COLO668 (cell line): Measurements from ENCODE around the gene OMA1.
"Not testable (repeated sequence)": the region's sequence is repeated elsewhere in the genome, so short reads cannot be mapped to it uniquely, and the experiment has no call there.

ENCODE experiments used
- DNase-seq: peaks from one replicate; lab custom pipeline; 2025; ENCODE audit not compliant: unreplicated experiment; lab: John Stamatoyannopoulos, UW

OMA1 gene

GRCh38 chr1:58528518-58528917 is 18.0 kb downstream of the OMA1 start:
- DNase-seq, result no peak

- DNase-seq, result no peak
Observed at GRCh38 chr1:58524353-58524945, 22.1 kb downstream of the OMA1 start.

DNA sequence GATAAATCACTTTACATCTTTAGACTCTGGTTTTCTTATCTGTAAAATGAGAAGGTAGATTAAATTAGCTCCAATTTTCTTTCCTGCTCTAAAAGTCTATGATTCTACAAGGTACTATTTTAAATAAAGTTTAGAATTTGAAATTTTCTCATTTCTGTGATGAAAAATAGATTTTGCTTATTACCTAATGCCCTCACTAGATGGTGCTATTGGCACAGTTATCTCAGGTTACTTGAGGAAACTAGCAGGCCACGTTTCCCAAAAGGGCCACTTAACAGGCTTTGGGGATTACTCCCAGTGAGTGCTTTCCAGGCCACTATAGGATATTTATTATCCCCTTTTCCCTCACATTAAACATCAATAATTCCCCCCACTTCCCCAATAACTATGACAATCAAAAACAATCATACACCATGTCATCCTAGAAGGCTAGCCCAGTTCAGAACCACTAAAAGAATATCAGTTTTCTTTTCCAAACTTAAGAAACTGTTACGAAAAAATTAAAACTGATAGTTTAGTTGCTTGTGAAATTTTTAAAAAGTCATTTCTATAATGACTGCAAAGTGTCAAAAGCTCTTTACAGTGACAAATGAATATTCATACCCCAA is 30.6 kb downstream of the OMA1 start:
- DNase-seq, result peak; percentile 58

DNA sequence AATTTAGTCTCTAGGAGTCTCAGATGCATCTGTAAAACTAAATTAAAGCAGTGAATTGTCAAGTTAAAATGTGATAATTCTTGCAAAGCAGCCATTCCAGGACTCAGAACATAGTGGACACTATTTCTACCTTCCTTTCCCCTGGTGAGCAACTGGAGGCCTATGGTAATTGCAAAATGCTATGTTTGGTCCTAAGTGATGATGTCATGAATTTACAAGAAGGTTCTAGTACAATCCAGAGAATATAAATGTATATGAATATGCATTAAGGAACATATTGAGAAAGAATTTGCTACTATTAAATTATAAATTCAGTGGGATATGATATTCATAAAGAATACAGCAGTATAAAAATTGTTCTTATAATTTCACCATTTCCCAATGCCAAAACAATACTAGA is 32.6 kb downstream of the OMA1 start:
- no peak for DNase-seq

DNA sequence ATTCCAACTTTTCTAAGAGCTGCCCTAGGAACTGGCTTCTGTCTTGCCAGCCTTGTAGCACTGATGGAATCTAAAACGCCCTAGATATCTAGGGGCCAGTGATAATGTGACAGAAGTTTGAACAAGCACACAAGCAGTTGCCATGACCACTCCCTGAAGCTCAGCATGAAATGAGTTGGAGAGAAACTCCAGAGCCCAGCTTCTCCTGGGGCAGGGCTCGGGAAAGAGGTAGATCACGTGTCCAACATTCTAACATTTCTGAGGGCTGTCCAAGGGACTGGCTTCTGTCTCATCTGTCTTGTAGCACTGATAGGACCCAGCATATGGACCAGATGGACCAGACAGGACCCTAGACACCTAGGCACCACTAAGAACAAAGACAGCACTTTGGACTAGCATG is 37.9 kb downstream of the OMA1 start:
- no peak for DNase-seq

GRCh38 chr1:58505286-58505685 is 41.2 kb downstream of the OMA1 start:
- DNase-seq, result no peak

- DNase-seq, result no peak
Observed at GRCh38 chr1:58502519-58502918, 44.0 kb downstream of the OMA1 start.

DNA sequence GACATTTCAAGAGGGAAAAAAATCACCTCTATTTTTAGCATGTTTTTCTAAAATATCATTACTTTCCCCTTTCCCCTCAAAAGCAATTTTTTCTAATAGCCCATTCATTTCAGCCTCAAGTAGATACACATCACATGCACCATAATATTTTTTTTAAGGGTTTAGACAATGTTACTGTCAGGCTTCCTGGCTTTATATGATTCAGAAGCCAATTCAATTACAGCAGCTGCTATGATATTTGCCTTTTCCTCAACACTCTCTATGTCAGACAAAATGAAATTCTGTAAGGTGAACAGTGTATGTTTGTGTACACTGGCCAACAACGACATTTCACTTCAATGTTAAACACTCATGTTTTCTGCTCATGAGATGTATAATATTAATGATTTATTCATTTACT is 46.5 kb downstream of the OMA1 start:
- no peak for DNase-seq

DNA sequence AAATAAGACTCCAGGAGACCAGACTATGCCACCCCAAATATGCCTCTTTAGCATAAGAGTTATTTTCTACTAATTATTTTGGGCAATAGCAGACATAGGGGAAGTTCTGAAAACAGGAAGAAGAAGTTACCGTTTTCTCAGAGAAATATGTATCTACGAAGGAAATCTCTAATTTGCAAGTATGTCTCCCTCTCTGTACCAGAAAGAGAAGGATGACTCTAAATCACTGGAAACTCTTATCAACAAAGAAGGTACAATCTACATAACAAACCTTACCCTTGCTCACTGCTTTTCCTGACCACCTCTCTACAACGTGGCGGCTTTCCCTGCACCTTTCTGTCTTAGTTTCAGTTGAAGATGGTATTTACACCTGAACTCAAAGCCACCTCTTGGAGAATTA is 49.0 kb downstream of the OMA1 start:
- no peak for DNase-seq

DNA sequence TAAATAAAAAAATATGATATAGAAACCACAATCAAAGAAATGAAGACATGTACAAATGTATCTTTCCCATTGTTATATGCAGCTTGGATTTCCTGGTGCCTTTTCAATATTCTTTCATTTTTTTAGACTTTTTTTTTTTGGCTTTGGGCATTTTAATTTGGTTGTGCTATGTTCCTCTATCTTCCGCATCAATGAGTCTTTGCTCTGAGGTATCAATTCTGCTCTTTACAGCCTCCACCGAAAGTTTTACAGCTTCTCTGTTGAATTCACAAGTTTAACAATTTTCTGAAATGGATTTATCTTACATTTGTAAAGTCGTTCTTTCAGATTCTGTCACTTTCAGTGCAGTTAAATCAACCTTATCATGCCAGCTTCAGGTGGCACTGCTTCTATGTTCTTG is 50.5 kb downstream of the OMA1 start:
- no peak for DNase-seq

DNA sequence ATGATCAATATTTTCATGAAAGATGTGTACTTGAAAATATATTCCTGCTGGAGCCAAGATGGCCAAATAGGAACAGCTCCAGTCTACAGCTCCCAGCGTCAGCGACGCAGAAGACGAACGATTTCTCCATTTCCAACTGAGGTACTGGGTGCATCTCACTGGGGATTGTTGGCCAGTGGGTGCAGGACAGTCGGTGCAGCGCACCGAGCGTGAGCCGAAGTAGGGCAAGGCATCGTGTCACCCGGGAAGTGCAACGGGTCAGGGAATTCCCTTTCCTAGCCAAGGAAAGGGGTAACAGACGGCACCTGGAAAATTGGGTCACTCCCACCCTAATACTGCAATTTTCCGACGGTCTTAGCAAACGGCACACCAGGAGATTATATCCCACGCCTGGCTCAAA is 57.6 kb downstream of the OMA1 start:
- DNase-seq, result not testable (repeated sequence)

DNA sequence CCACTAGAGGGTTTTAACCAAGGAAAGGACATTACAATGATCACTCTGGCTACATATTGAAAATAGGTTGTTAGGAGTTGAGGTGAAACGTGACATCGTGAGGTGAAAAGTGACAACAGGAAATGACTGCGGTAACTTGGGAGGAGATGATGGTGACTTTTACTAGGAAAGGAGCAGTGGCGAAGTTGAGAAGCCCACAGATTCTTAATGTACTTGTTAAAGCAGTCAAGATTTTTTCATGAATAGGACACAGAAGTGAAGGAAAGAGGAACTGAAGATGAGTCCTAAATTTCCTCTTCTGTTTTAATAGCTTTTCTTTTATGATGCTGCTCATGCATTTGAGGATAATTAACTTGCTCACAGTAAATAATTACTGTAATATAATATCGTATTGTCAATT is 59.5 kb downstream of the OMA1 start:
- DNase-seq, result no peak

GRCh38 chr1:58481962-58482361 is 64.6 kb downstream of the OMA1 start:
- no peak for DNase-seq

DNA sequence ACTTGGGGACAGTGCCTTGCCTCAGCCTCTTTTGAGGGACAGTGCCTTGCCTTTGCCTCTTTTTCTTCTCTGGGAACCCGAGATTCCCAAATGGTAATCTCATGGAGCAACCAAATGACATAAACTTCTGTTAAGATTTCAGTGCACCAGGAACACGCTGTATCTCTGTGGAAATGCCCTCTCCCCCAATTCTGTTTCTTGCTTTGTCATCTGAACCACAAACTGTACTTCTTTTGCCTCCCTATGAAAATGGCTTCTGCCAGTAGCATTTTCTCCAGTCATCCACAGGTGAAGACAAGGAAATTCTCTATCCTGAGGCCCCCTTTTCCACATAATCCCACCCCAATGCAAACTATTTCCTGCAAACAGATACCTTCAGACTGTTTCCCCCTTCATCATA is 66.3 kb downstream of the OMA1 start:
- DNase-seq, result no peak

- no peak for DNase-seq
Observed at GRCh38 chr1:58477390-58477789, 69.1 kb downstream of the OMA1 start.

GRCh38 chr1:58476179-58476578 is 70.3 kb downstream of the OMA1 start:
- no peak for DNase-seq

GRCh38 chr1:58469476-58469875 is 77.0 kb downstream of the OMA1 start:
- no peak for DNase-seq

- no peak for DNase-seq
Observed at GRCh38 chr1:58469016-58469415, 77.5 kb downstream of the OMA1 start.

DNA sequence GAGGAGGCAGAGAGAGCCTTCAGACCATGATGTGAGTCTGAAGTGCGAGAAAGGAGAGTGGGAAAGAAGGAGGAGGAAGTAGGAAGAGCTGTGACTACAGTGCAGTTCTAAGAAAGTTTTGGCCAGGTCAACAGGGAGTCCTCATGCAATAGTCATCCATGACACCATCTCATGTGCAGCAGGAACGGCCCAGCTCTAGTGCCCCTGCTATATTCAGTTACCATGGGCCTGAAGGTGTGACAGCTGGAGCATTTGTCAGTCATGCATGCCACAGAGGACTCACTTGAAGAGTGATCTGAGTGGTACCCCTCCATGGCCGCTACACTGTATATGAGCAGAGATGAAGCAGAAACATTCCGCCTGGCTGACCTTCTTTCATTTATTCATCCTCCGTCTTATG is 77.9 kb downstream of the OMA1 start:
- no peak for DNase-seq

DNA sequence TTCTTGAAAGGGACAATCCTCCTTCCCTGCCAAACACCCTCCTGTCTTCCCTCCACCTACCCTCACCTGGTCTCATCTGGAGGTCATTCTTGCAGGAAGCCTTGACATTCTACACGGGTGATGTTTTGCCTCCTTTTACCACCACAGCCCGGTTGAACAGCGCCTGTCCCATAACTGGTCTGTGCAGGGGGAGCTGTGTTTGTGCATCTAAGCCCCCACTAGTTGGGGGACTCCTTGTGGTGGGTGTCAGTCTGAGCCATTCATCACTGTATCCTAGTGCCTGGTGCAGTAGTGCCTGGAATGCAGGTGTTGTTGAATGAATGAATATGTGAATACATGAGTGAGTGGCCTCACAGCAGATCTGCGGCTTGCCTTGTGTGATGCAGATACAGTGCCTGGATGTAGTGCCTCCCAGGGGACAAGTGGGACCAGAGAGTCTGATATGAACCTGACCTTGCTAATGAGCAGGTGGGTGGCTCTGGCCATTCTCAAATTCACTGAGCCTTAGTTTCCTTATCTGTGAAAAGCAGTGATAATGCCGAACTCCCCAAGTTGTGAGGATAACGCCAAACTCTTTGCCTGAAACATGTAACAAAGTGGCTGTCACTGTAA is 79.8 kb downstream of the OMA1 start:
- DNase-seq, result no peak

- no peak for DNase-seq
Observed at GRCh38 chr1:58465825-58466629, 80.5 kb downstream of the OMA1 start.

GRCh38 chr1:58465176-58465575 is 81.3 kb downstream of the OMA1 start:
- no peak for DNase-seq
